ENCODE results near the gene CASS4. TPM values are rescaled to one million over a fixed set of nuclear protein-coding genes. Genes with fewer than 3 reads are reported as not detected.

Gene CASS4
- 10 to 100 TPM in 4 of 5 experiments, 1 to 10 TPM in 1; 8.0 to 16.9 (median 14.3) TPM for total RNA-seq
- 10 to 100 TPM in 1 of 2 donors, 1 to 10 TPM in 1; 6.8 to 10.7 TPM for polyA plus RNA-seq
- total RNA-seq, result 34.3 reads per million, percentile 63 among the genes with 10 or more reads in this experiment

GRCh38 chr20:56411759-56412472 is at the start of gene CASS4:
TSS of gene CASS4 (plus strand) at chr20:56412260. CDS start at chr20:56412459, 199 bp downstream.
- Histone ChIP-seq H3K36me3 (ENCODE audit: control insufficient read depth in 2 of 3, insufficient read depth in 3 of 3, low read length in 3 of 3) (peaks cover 5 to 10% (median 7%) of the 10 kb centered on the region in 3 experiments), H3K4me1 (ENCODE audit: control insufficient read depth in 2 of 2, insufficient read depth in 2 of 2, low read length in 2 of 2) (peaks cover 26 to 32% of the 10 kb centered on the region in 2 donors), H3K27me3 (ENCODE audit: control insufficient read depth in 2 of 2, insufficient read depth in 2 of 2, low read length in 2 of 2) (no peaks in the 10 kb centered on the region), H3K27ac (ENCODE audit: low read depth, low read length) (peak within 1 kb of the TSS; percentile 78), H3K9me3 (ENCODE audit: control insufficient read depth in 2 of 3, low read length in 3 of 3) (no peaks in the 10 kb centered on the region), H3K4me3 (ENCODE audit: low read length) (peak within 1 kb of the TSS; percentile 71)
- H3K4me1 Mint-ChIP-seq, result peaks cover 32 to 64% (median 61%) of the 10 kb centered on the region in 7 donors
- intact Hi-C loops (cut with micrococcal nuclease), result loop anchor here (1.0 to 2.0 kb wide), 6 partner anchors 10 to 56 kb away; partner anchors contain the start of genes AURKA (in 2 of the 2), CSTF1 (in 2 of the 2) and RTF2 (in 2 of the 2)
- H3K27ac Mint-ChIP-seq, result peak within 1 kb of the TSS; percentile 89 to 99 (median 97)
- POLR2A ChIA-PET, result interaction anchor here (0.5 to 5.5 kb wide), 14 partner anchors 11 to 980 kb away, joined by 3 to 67 read pairs (median 10); partner anchors contain the start of genes AURKA, CSTF1, FAM210B and RTF2
- peaks cover 0 to 12% (median 0%) of the 10 kb centered on the region in 11 donors for H3K9me3 Mint-ChIP-seq
- peaks cover 0 to 41% (median 10%) of the 10 kb centered on the region in 5 donors for H3K36me3 Mint-ChIP-seq
- CTCF ChIA-PET, result interaction anchor here (0.9 to 2.3 kb wide), 8 partner anchors 11 to 91 kb away, joined by 3 to 11 read pairs (median 3); partner anchors contain the start of gene FAM210B
- DNase-seq (peak in 7 of 9 donors; percentile 65 to 83 (median 73)), ATAC-seq (peak; percentile 91)
- H3K4me3 Mint-ChIP-seq, result peak within 1 kb of the TSS; percentile 88 to 97 (median 92)
- H3K27me3 Mint-ChIP-seq, result no peaks in the 10 kb centered on the region

- Mint-ChIP-seq H3K27ac (no peak overlapping the region), H3K27me3 (peaks cover 0 to under 1% (median 0%) of the 10 kb centered on the region in 5 donors), H3K4me1 (peaks cover 13 to 29% (median 22%) of the 10 kb centered on the region in 7 donors), H3K4me3 (no peak overlapping the region), H3K36me3 (peaks cover 0 to 27% (median 12%) of the 10 kb centered on the region in 5 donors), H3K9me3 (no peaks in the 10 kb centered on the region)
- intact Hi-C loops (cut with micrococcal nuclease), result no loop called here
- peaks cover 0 to 28% (median 6%) of the 10 kb centered on the region in 3 experiments for H3K36me3 ChIP-seq (ENCODE audit: control insufficient read depth in 2 of 3, insufficient read depth in 3 of 3, low read length in 3 of 3)
- ATAC-seq, result no peak
- H3K27me3 ChIP-seq (ENCODE audit: control insufficient read depth in 2 of 2, insufficient read depth in 2 of 2, low read length in 2 of 2), result no peaks in the 10 kb centered on the region
- ChIA-PET POLR2A (no interaction called here), CTCF (no interaction called here)
- no peak overlapping the region for H3K27ac ChIP-seq (ENCODE audit: low read depth, low read length)
- no peak for DNase-seq
- peaks cover 0 to 14% of the 10 kb centered on the region in 2 donors for H3K4me1 ChIP-seq (ENCODE audit: control insufficient read depth in 2 of 2, insufficient read depth in 2 of 2, low read length in 2 of 2)
- no peaks in the 10 kb centered on the region for H3K9me3 ChIP-seq (ENCODE audit: control insufficient read depth in 2 of 3, low read length in 3 of 3)
- H3K4me3 ChIP-seq (ENCODE audit: low read length), result no peak overlapping the region
Measured at GRCh38 chr20:56362833-56363413, 49.1 kb upstream of the CASS4 start.

- H3K36me3 Mint-ChIP-seq, result peaks cover 0 to 31% (median 12%) of the 10 kb centered on the region in 5 donors
- H3K27me3 Mint-ChIP-seq, result no peaks in the 10 kb centered on the region
- ATAC-seq, result no peak
- peaks cover 8 to 24% (median 19%) of the 10 kb centered on the region in 7 donors for H3K4me1 Mint-ChIP-seq
- intact Hi-C loops (cut with micrococcal nuclease), result no loop called here
- H3K27ac ChIP-seq (ENCODE audit: low read depth, low read length), result no peak overlapping the region
- no peak overlapping the region for H3K27ac Mint-ChIP-seq
- ChIA-PET CTCF (no interaction called here), POLR2A (no interaction called here)
- no peaks in the 10 kb centered on the region for H3K27me3 ChIP-seq (ENCODE audit: control insufficient read depth in 2 of 2, insufficient read depth in 2 of 2, low read length in 2 of 2)
- no peak overlapping the region for H3K4me3 ChIP-seq (ENCODE audit: low read length)
- H3K36me3 ChIP-seq (ENCODE audit: control insufficient read depth in 2 of 3, insufficient read depth in 3 of 3, low read length in 3 of 3), result peaks cover 0 to 30% (median 6%) of the 10 kb centered on the region in 3 experiments
- no peaks in the 10 kb centered on the region for H3K9me3 ChIP-seq (ENCODE audit: control insufficient read depth in 2 of 3, low read length in 3 of 3)
- H3K4me3 Mint-ChIP-seq, result no peak overlapping the region
- H3K4me1 ChIP-seq (ENCODE audit: control insufficient read depth in 2 of 2, insufficient read depth in 2 of 2, low read length in 2 of 2), result peaks cover 0 to 14% of the 10 kb centered on the region in 2 donors
- H3K9me3 Mint-ChIP-seq, result no peaks in the 10 kb centered on the region
- DNase-seq, result no peak
Measured at GRCh38 chr20:56363491-56363890, 48.6 kb upstream of the CASS4 start.

- Mint-ChIP-seq H3K4me1 (peaks cover 0 to 8% (median 0%) of the 10 kb centered on the region in 7 donors), H3K27me3 (no peaks in the 10 kb centered on the region), H3K9me3 (no peaks in the 10 kb centered on the region), H3K4me3 (no peak overlapping the region), H3K27ac (no peak overlapping the region), H3K36me3 (peaks cover 5 to 33% (median 12%) of the 10 kb centered on the region in 5 donors)
- intact Hi-C loops (cut with micrococcal nuclease), result no loop called here
- H3K27me3 ChIP-seq (ENCODE audit: control insufficient read depth in 2 of 2, insufficient read depth in 2 of 2, low read length in 2 of 2), result no peaks in the 10 kb centered on the region
- ChIA-PET POLR2A (no interaction called here), CTCF (no interaction called here)
- H3K27ac ChIP-seq (ENCODE audit: low read depth, low read length), result no peak overlapping the region
- DNase-seq (no peak), ATAC-seq (no peak)
- H3K36me3 ChIP-seq (ENCODE audit: control insufficient read depth in 2 of 3, insufficient read depth in 3 of 3, low read length in 3 of 3), result peaks cover 0 to 30% (median 6%) of the 10 kb centered on the region in 3 experiments
- H3K9me3 ChIP-seq (ENCODE audit: control insufficient read depth in 2 of 3, low read length in 3 of 3), result no peaks in the 10 kb centered on the region
- H3K4me3 ChIP-seq (ENCODE audit: low read length), result no peak overlapping the region
- no peaks in the 10 kb centered on the region for H3K4me1 ChIP-seq (ENCODE audit: control insufficient read depth in 2 of 2, insufficient read depth in 2 of 2, low read length in 2 of 2)
Measured at GRCh38 chr20:56368351-56369134, 43.5 kb upstream of the CASS4 start.

- H3K4me1 ChIP-seq (ENCODE audit: control insufficient read depth in 2 of 2, insufficient read depth in 2 of 2, low read length in 2 of 2), result no peaks in the 10 kb centered on the region
- H3K36me3 ChIP-seq (ENCODE audit: control insufficient read depth in 2 of 3, insufficient read depth in 3 of 3, low read length in 3 of 3), result peaks cover 0 to 30% (median 6%) of the 10 kb centered on the region in 3 experiments
- no peak for DNase-seq
- H3K4me3 Mint-ChIP-seq, result no peak overlapping the region
- H3K4me3 ChIP-seq (ENCODE audit: low read length), result no peak overlapping the region
- H3K9me3 ChIP-seq (ENCODE audit: control insufficient read depth in 2 of 3, low read length in 3 of 3), result no peaks in the 10 kb centered on the region
- peaks cover 5 to 33% (median 12%) of the 10 kb centered on the region in 5 donors for H3K36me3 Mint-ChIP-seq
- H3K27me3 ChIP-seq (ENCODE audit: control insufficient read depth in 2 of 2, insufficient read depth in 2 of 2, low read length in 2 of 2), result no peaks in the 10 kb centered on the region
- no peaks in the 10 kb centered on the region for H3K27me3 Mint-ChIP-seq
- H3K27ac ChIP-seq (ENCODE audit: low read depth, low read length), result no peak overlapping the region
- H3K27ac Mint-ChIP-seq, result no peak overlapping the region
- ChIA-PET POLR2A (no interaction called here), CTCF (no interaction called here)
- no peaks in the 10 kb centered on the region for H3K9me3 Mint-ChIP-seq
- ATAC-seq, result no peak
- intact Hi-C loops (cut with micrococcal nuclease), result no loop called here
- H3K4me1 Mint-ChIP-seq, result peaks cover 0 to 13% (median 0%) of the 10 kb centered on the region in 7 donors
Measured at GRCh38 chr20:56369179-56369578, 42.9 kb upstream of the CASS4 start.

GRCh38 chr20:56371977-56372376 is 40.1 kb upstream of the CASS4 start:
- Histone ChIP-seq H3K27me3 (ENCODE audit: control insufficient read depth in 2 of 2, insufficient read depth in 2 of 2, low read length in 2 of 2) (no peaks in the 10 kb centered on the region), H3K4me3 (ENCODE audit: low read length) (no peak overlapping the region), H3K36me3 (ENCODE audit: control insufficient read depth in 2 of 3, insufficient read depth in 3 of 3, low read length in 3 of 3) (peaks cover 0 to 11% (median 0%) of the 10 kb centered on the region in 3 experiments), H3K27ac (ENCODE audit: low read depth, low read length) (no peak overlapping the region), H3K4me1 (ENCODE audit: control insufficient read depth in 2 of 2, insufficient read depth in 2 of 2, low read length in 2 of 2) (no peaks in the 10 kb centered on the region), H3K9me3 (ENCODE audit: control insufficient read depth in 2 of 3, low read length in 3 of 3) (no peaks in the 10 kb centered on the region)
- ATAC-seq, result no peak
- H3K36me3 Mint-ChIP-seq, result peaks cover 0 to 29% (median 3%) of the 10 kb centered on the region in 5 donors
- H3K4me1 Mint-ChIP-seq, result peaks cover 0 to 28% (median 0%) of the 10 kb centered on the region in 7 donors
- DNase-seq, result no peak
- no peak overlapping the region for H3K4me3 Mint-ChIP-seq
- CTCF ChIA-PET, result interaction anchor here (0.8 kb wide), 1 partner anchor 26 kb away, joined by 3 read pairs; no protein-coding TSS in a partner anchor
- H3K27me3 Mint-ChIP-seq, result no peaks in the 10 kb centered on the region
- no peaks in the 10 kb centered on the region for H3K9me3 Mint-ChIP-seq
- POLR2A ChIA-PET, result no interaction called here
- intact Hi-C loops (cut with micrococcal nuclease), result no loop called here
- H3K27ac Mint-ChIP-seq, result no peak overlapping the region
